Measurements from ENCODE around the gene DNAH7. TPM values are rescaled to one million over a fixed set of nuclear protein-coding genes. Genes with fewer than 3 reads are reported as not detected.

The DNAH7 gene
- total and polyA plus RNA-seq, 2 of the 13 experiments (the other 11 are each of a cell fraction or from before 2014, with no cell fraction given), result 0.09 TPM; not detected in 1

DNA sequence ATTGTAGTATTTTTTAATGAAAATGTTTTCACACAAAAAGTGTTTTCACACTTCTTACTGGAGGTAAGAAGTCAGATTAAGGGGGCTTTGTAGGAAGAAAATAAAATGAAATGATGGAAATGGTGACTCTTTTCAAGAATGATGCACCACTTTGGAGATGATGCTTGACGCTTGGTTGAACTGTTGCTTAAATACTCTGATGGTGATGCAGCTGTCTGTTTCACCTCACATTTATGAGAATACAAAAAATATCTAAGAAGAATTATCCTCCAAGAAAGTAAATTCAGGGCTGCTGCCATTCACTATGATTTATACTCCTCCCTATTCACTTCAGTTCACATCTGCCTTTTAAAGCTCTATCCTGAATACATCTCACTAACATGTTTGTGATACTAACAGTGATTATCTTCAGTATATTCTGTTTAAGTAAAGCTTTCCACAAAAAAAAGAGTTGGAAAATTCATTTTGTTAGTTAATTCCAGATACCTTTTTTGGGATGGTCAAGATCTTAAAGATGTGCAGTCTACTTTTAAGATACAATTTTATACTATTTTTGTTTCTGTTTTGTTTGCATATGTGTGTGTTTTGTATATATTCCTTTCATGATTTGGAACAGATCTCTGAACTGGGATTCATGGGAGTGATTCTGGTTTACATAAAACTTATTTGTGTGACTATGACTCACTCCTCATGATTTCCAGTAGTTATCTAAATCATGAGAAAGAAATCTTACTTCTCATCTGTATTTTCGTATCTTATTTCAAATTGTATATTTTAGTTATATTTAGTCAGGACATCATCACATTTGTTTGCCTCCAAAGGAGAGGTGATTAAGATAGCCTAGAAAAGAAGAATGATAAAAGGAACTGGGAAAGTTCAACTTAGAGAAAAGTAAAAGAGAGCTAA, 358.5 kb downstream of the DNAH7 start:
- ATAC-seq, result no peak
- BruUV-seq (replicated peaks), result no TSS peak
- ChIA-PET POLR2A (no interaction called here), CTCF (ENCODE audit: low intra/inter-chr PET ratio, low total read pairs) (no interaction called here)
- Histone ChIP-seq H3K27me3 (ENCODE audit: control insufficient read depth in 1 of 2, insufficient read depth in 2 of 2, low read length in 2 of 2) (no peaks in the 10 kb centered on the region), H2AFZ (ENCODE audit: low read length) (no peak overlapping the region), H3K27ac (ENCODE audit: extremely low read length, insufficient read depth, low read length) (no peak overlapping the region), H3K79me2 (ENCODE audit: insufficient read depth, low read length) (no peaks in the 10 kb centered on the region), H3K4me2 (ENCODE audit: low read depth, low read length) (no peak overlapping the region), H3K36me3 (replicated peaks in 1 of 2; ENCODE audit: control insufficient read depth in 1 of 2, insufficient read depth in 2 of 2, low read length in 2 of 2) (no peaks in the 10 kb centered on the region; a peak in 2 of 5 replicates), H3K9ac (ENCODE audit: insufficient read depth, low read depth, low read length) (no peak overlapping the region), H3K4me1 (ENCODE audit: insufficient read depth, low read length) (no peaks in the 10 kb centered on the region), H3K9me3 (ENCODE audit: low read length) (no peaks in the 10 kb centered on the region), H4K20me1 (ENCODE audit: insufficient read depth, low read length) (no peaks in the 10 kb centered on the region), H3K4me3 (replicated peaks in 1 of 3; ENCODE audit: insufficient read depth in 1 of 3, low read depth in 2 of 3, low read length in 3 of 3) (no peak overlapping the region)
- TF ChIP-seq, protein P1, sequence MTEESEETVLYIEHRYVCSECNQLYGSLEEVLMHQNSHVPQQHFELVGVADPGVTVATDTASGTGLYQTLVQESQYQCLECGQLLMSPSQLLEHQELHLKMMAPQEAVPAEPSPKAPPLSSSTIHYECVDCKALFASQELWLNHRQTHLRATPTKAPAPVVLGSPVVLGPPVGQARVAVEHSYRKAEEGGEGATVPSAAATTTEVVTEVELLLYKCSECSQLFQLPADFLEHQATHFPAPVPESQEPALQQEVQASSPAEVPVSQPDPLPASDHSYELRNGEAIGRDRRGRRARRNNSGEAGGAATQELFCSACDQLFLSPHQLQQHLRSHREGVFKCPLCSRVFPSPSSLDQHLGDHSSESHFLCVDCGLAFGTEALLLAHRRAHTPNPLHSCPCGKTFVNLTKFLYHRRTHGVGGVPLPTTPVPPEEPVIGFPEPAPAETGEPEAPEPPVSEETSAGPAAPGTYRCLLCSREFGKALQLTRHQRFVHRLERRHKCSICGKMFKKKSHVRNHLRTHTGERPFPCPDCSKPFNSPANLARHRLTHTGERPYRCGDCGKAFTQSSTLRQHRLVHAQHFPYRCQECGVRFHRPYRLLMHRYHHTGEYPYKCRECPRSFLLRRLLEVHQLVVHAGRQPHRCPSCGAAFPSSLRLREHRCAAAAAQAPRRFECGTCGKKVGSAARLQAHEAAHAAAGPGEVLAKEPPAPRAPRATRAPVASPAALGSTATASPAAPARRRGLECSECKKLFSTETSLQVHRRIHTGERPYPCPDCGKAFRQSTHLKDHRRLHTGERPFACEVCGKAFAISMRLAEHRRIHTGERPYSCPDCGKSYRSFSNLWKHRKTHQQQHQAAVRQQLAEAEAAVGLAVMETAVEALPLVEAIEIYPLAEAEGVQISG (CRISPR knock-in tag; IDR thresholded peaks at IDR 0.05), result no peak
- no peak for TF ChIP-seq E2F2 (CRISPR knock-in tag; IDR thresholded peaks at IDR 0.05; ENCODE audit: borderline replicate concordance)
- no peak for TF ChIP-seq SMAD1 (CRISPR knock-in tag; IDR thresholded peaks at IDR 0.05; ENCODE audit: borderline replicate concordance, low read depth)
- TF ChIP-seq SOX13 (IDR thresholded peaks at IDR 0.05), result no peak
- TF ChIP-seq SOX13 (CRISPR knock-in tag; conservative IDR thresholded peaks at IDR 0.05 in 1 of 2, IDR thresholded peaks at IDR 0.05 in 1 of 2), result no peak
- no peak for TF ChIP-seq NRL (CRISPR knock-in tag; IDR thresholded peaks at IDR 0.05; ENCODE audit: borderline replicate concordance)
- 95% methylated on average over 2 of the region's 2 CpGs for WGBS (ENCODE audit: low lambda C conversion rate)
- in situ Hi-C loops (cut with HindIII; ENCODE audit: extremely low pct_ligation_motif_present, low pct_unique_long_range_greater_than_20kb) (no loop called here), intact Hi-C loops (cut with micrococcal nuclease; ENCODE audit: unreplicated experiment) (no loop called here)
- no peak for FAIRE-seq
- DNase-seq (ENCODE audit: low spot score), result no peak

All from HepG2 (cell line).